ENCODE results near the gene FRMD5.

Gene FRMD5

DNA sequence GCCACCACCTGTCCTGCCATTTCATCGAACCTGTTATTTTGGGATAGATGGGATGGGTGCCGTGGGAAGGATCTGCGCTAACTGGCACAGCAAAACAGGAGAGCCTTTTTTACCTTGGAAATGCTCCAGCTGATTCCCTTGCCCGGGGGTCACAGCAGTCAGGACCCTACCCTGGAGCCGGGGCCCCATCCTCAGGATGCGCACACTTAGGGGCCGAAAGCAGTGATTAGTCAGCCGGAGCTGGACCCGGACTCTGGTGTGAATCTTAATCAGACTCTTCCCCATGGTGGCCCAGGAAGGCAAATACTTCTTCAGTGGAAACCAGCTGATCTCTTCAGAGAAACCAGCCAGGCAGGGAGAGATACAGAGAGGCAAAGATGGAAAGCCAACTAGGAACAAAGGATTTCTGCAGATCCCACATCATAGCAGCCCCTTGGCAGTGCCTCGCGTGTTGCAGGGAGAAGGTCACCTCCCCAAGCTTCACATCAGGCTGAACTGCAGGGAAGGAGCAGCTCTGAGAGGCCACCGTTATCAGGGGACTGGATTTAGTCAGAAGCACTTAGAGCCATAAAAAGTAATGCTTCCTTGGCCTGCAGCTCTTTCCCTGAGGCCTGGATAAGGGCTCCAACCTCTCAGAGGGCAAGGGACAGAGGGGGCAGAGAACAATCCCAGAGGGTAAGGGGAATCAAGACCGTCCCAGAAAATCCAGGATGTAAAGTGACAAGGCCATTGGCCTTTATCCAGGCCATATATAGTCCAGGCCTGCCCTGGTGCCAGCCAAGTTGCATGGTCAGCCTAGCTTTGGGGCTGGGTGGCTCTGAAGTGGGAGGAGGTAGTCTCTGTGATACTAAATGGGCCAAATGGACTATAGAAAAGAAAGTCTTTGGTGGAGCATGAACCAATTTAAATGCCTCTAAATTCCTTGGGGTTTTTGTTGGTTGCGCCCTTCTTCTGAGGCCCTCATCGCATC lies 315.4 kb downstream of the FRMD5 start:
- Histone ChIP-seq H3K4me3 (IDR thresholded peaks at IDR 0.05; ENCODE audit: insufficient read depth, low read depth, low read length) (no peak overlapping the region), H4K20me1 (ENCODE audit: insufficient read depth) (no peaks in the 10 kb centered on the region)
- TF ChIP-seq, protein P1, sequence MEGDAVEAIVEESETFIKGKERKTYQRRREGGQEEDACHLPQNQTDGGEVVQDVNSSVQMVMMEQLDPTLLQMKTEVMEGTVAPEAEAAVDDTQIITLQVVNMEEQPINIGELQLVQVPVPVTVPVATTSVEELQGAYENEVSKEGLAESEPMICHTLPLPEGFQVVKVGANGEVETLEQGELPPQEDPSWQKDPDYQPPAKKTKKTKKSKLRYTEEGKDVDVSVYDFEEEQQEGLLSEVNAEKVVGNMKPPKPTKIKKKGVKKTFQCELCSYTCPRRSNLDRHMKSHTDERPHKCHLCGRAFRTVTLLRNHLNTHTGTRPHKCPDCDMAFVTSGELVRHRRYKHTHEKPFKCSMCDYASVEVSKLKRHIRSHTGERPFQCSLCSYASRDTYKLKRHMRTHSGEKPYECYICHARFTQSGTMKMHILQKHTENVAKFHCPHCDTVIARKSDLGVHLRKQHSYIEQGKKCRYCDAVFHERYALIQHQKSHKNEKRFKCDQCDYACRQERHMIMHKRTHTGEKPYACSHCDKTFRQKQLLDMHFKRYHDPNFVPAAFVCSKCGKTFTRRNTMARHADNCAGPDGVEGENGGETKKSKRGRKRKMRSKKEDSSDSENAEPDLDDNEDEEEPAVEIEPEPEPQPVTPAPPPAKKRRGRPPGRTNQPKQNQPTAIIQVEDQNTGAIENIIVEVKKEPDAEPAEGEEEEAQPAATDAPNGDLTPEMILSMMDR (conservative IDR thresholded peaks at IDR 0.05; ENCODE audit: low read depth, low read length) = no peak

DNA sequence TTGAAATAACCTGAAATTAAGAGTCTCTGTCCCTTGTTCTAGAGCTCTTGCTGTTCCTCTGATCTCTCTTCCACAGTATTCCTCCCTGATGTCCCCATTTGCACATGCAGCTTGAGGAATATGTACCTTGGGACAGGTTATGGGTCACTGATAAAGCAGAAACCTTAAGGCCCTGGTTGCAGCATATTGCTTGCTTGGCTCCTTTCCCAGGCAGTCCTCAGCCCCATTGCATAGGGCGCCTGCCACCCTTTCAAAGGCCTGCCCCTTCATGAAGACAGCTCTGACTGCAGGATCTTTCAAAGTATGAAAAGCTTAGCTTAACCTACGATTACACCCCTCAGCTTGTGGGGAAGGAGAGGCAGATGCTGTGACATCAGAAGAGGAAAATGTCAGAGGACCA lies 316.6 kb downstream of the FRMD5 start:
- no peak overlapping the region for H3K4me3 ChIP-seq (IDR thresholded peaks at IDR 0.05; ENCODE audit: insufficient read depth, low read depth, low read length)
- no peaks in the 10 kb centered on the region for H4K20me1 ChIP-seq (ENCODE audit: insufficient read depth)
- TF ChIP-seq, protein P1 (conservative IDR thresholded peaks at IDR 0.05; ENCODE audit: low read depth, low read length) = no peak
- H3K79me2 ChIP-seq (ENCODE audit: insufficient read depth, low read depth) = no peaks in the 10 kb centered on the region
- no peaks in the 10 kb centered on the region for H3K4me1 ChIP-seq (ENCODE audit: low read depth, poor library complexity, severe bottlenecking)
- no peaks in the 10 kb centered on the region for H3K36me3 ChIP-seq (ENCODE audit: insufficient read depth)
- H3K27ac ChIP-seq = no peak overlapping the region
- no peak overlapping the region for H3K9ac ChIP-seq
- no peak overlapping the region for H3K4me2 ChIP-seq
- no peak overlapping the region for H2AFZ ChIP-seq (ENCODE audit: low read depth)
- H3K27me3 ChIP-seq (ENCODE audit: insufficient read depth, low read depth) = no peaks in the 10 kb centered on the region

More for the DNA sequence above, 315.4 kb downstream of the FRMD5 start:
- Histone ChIP-seq H3K4me1 (ENCODE audit: low read depth, poor library complexity, severe bottlenecking) (no peaks in the 10 kb centered on the region), H3K9ac (no peak overlapping the region), H3K4me2 (no peak overlapping the region), H3K27me3 (ENCODE audit: insufficient read depth, low read depth) (no peaks in the 10 kb centered on the region), H2AFZ (ENCODE audit: low read depth) (no peak overlapping the region), H3K27ac (no peak overlapping the region), H3K36me3 (ENCODE audit: insufficient read depth) (no peaks in the 10 kb centered on the region), H3K79me2 (ENCODE audit: insufficient read depth, low read depth) (no peaks in the 10 kb centered on the region)

DNA sequence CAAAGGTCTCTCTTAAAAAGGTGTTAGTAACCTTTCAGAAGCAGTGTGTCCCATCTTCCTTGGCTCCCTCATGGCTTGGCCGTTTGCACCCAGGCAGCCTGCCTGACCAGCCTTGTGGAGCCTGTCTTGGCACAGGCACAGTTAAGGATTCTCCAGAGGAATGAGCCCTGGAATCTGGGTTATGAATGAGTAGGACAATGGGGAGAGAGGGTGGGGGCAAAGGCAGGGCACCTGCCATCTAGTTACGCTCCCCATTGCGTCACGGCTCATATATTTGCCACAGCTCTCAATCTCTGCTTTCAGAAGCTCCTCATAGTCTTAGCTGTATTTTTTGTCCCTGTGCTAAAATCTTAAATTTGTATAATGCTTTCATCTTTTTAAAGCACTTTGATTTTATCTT lies 317.7 kb downstream of the FRMD5 start:
- Histone ChIP-seq H3K9ac (no peak overlapping the region), H3K4me2 (no peak overlapping the region), H3K27ac (no peak overlapping the region), H4K20me1 (ENCODE audit: insufficient read depth) (no peaks in the 10 kb centered on the region), H3K79me2 (ENCODE audit: insufficient read depth, low read depth) (no peaks in the 10 kb centered on the region), H3K36me3 (ENCODE audit: insufficient read depth) (no peaks in the 10 kb centered on the region), H3K27me3 (ENCODE audit: insufficient read depth, low read depth) (no peaks in the 10 kb centered on the region), H2AFZ (ENCODE audit: low read depth) (no peak overlapping the region), H3K4me1 (ENCODE audit: low read depth, poor library complexity, severe bottlenecking) (no peaks in the 10 kb centered on the region), H3K4me3 (IDR thresholded peaks at IDR 0.05; ENCODE audit: insufficient read depth, low read depth, low read length) (no peak overlapping the region)
- TF ChIP-seq, protein P1 (conservative IDR thresholded peaks at IDR 0.05; ENCODE audit: low read depth, low read length) = no peak

DNA sequence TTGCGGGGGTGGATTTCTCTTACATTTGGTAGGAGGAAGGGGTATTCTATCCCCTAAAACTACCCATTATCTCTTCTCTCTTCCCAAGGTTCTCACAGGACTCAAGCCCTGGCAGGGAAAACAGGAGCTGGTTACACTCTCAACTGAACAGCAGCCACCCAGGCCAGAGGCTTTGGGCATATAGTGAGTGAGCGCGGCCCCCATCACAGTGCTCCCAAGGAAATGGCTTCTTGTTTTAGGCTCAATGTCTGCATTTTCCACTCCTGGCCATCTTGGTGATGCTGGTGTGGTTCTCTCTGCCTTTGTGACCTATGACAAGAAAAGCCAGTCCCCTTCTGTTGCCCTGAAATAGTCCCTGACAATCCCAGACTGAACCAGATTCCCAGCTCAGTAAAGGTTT lies 318.2 kb downstream of the FRMD5 start:
- TF ChIP-seq, protein P1 (conservative IDR thresholded peaks at IDR 0.05; ENCODE audit: low read depth, low read length) = no peak
- no peaks in the 10 kb centered on the region for H3K27me3 ChIP-seq (ENCODE audit: insufficient read depth, low read depth)
- no peaks in the 10 kb centered on the region for H3K36me3 ChIP-seq (ENCODE audit: insufficient read depth)
- H3K27ac ChIP-seq = no peak overlapping the region
- H4K20me1 ChIP-seq (ENCODE audit: insufficient read depth) = no peaks in the 10 kb centered on the region
- no peak overlapping the region for H3K4me2 ChIP-seq
- no peaks in the 10 kb centered on the region for H3K4me1 ChIP-seq (ENCODE audit: low read depth, poor library complexity, severe bottlenecking)
- H3K4me3 ChIP-seq (IDR thresholded peaks at IDR 0.05; ENCODE audit: insufficient read depth, low read depth, low read length) = no peak overlapping the region
- no peaks in the 10 kb centered on the region for H3K79me2 ChIP-seq (ENCODE audit: insufficient read depth, low read depth)
- no peak overlapping the region for H3K9ac ChIP-seq
- no peak overlapping the region for H2AFZ ChIP-seq (ENCODE audit: low read depth)
